Esophagus squamous epithelium (tissue), 4 donors: Measurements from ENCODE around the gene INSM1.

ENCODE experiments used
- POLR2A ChIP-seq, 4 donors: fragments of 450-650 bp; IDR thresholded peaks; one replicate each; pipeline ENCODE4 v1.6.1; 2017; ENCODE audit warnings: antibody characterized with exemption in 4 of 4, mild to moderate bottlenecking in 4 of 4, moderate library complexity in 3 of 4
- TF ChIP-seq, protein P1 (sequence below), 6 experiments: fragments of 450-650 bp in 4 of 6; fragments of 200-600 bp in 2 of 6; sonication (generic) in 2 of 6; IDR thresholded peaks; one replicate each; pipeline ENCODE4 v1.5.1; 2016 to 2019; ENCODE audit warnings: antibody characterized with exemption in 6 of 6, mild to moderate bottlenecking in 4 of 6, moderate library complexity in 4 of 6

DNA sequence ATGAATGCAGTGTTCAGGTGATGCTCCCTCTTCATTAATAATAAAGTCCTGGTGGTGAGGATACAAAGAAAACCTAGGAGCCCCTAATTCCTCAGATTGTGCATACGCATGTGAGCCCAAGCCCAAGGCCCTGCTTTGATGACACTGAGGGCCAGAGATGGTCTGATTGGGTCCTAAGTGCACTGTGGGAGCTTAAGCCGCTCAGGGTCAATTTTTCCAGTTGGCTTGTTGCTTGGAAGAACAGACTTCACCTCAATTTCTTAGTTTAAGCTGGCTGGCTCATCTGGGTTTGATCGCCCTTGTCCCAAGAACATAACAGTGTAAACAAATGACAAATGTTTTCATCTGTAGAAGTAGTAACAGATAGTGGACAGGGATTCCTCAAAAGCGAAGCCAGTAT, 41.4 kb downstream of the INSM1 start:
- TF ChIP-seq POLR2A (IDR thresholded peaks at IDR 0.05), result no peak
- TF ChIP-seq, protein P1, sequence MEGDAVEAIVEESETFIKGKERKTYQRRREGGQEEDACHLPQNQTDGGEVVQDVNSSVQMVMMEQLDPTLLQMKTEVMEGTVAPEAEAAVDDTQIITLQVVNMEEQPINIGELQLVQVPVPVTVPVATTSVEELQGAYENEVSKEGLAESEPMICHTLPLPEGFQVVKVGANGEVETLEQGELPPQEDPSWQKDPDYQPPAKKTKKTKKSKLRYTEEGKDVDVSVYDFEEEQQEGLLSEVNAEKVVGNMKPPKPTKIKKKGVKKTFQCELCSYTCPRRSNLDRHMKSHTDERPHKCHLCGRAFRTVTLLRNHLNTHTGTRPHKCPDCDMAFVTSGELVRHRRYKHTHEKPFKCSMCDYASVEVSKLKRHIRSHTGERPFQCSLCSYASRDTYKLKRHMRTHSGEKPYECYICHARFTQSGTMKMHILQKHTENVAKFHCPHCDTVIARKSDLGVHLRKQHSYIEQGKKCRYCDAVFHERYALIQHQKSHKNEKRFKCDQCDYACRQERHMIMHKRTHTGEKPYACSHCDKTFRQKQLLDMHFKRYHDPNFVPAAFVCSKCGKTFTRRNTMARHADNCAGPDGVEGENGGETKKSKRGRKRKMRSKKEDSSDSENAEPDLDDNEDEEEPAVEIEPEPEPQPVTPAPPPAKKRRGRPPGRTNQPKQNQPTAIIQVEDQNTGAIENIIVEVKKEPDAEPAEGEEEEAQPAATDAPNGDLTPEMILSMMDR (IDR thresholded peaks at IDR 0.05), result no peak
